ENCODE results near the gene SAE1. TPM values are rescaled to one million over a fixed set of nuclear protein-coding genes. Genes with fewer than 3 reads are reported as not detected.

Gene SAE1
- polyA plus RNA-seq, 2 of the 4 experiments (the other 2 are of a cell fraction) = 206 to 249 TPM

GRCh38 chr19:47221080-47221841 is 90.6 kb downstream of the SAE1 start:
- Histone ChIP-seq H3K27ac (no peak overlapping the region; a peak in 1 of 6 replicates), H3K4me1 (peaks cover 8% of the 10 kb centered on the region), H3K4me2 (no peak overlapping the region), H3K4me3 (no peak overlapping the region), H3K9me3 (no peaks in the 10 kb centered on the region)
- DNase-seq (ENCODE audit: low read depth in 1 of 2, low spot score in 1 of 2) = no peak
- POLR2A ChIA-PET = no interaction called here
- CTCF ChIA-PET = interaction anchor here (0.6 to 24.7 kb wide), 4 partner anchors 10 to 208 kb away, joined by 3 to 893 read pairs (median 89); partner anchors contain the start of gene CCDC9
- FAIRE-seq = no peak
- TF ChIP-seq ATOH8 (CRISPR knock-in tag; IDR thresholded peaks at IDR 0.05; ENCODE audit: low read depth) (no peak), ESRRA (IDR thresholded peaks at IDR 0.05; ENCODE audit: borderline replicate concordance, low read length) (no peak), HDAC2 (IDR thresholded peaks at IDR 0.05) (no peak), SREBF2 (IDR thresholded peaks at IDR 0.05) (no peak), REST (IDR thresholded peaks at IDR 0.05) (no peak), FOXS1 (CRISPR knock-in tag; IDR thresholded peaks at IDR 0.05) (no peak), POLR2A (IDR thresholded peaks at IDR 0.05; ENCODE audit: low read length) (no peak), RARB (CRISPR knock-in tag; IDR thresholded peaks at IDR 0.05) (no peak)
- WGBS (ENCODE audit: missing lambda C conversion rate) = 84% methylated on average over 19 of the region's 33 CpGs
- ATAC-seq = no peak

GRCh38 chr19:47221890-47222289 is 91.3 kb downstream of the SAE1 start:
- ChIA-PET POLR2A (interaction anchor here (0.5 kb wide), 1 partner anchor 22 kb away, joined by 3 read pairs; no protein-coding TSS in a partner anchor), CTCF (interaction anchor here (0.6 to 24.7 kb wide), 4 partner anchors 10 to 209 kb away, joined by 3 to 893 read pairs (median 89); partner anchors contain the start of gene CCDC9)
- Histone ChIP-seq H3K4me3 (no peak overlapping the region), H3K4me1 (peaks cover 14% of the 10 kb centered on the region), H3K9me3 (no peaks in the 10 kb centered on the region), H3K4me2 (no peak overlapping the region), H3K27ac (peak overlapping the region in 1 of 2 experiments; percentile 43; a peak in 2 of 6 replicates)
- no peak for FAIRE-seq
- WGBS (ENCODE audit: missing lambda C conversion rate) = 91% methylated on average over 11 of the region's 11 CpGs
- DNase-seq (ENCODE audit: low read depth in 1 of 2, low spot score in 1 of 2) = no peak
- ATAC-seq = no peak
- peak; percentile 73; the same call in 1 of the 2 replicates for TF ChIP-seq POLR2AphosphoS2 (conservative IDR thresholded peaks at IDR 0.05; ENCODE audit: low read length)
- no peak for TF ChIP-seq MAFK (IDR thresholded peaks at IDR 0.05; ENCODE audit: partially characterized antibody)

DNA sequence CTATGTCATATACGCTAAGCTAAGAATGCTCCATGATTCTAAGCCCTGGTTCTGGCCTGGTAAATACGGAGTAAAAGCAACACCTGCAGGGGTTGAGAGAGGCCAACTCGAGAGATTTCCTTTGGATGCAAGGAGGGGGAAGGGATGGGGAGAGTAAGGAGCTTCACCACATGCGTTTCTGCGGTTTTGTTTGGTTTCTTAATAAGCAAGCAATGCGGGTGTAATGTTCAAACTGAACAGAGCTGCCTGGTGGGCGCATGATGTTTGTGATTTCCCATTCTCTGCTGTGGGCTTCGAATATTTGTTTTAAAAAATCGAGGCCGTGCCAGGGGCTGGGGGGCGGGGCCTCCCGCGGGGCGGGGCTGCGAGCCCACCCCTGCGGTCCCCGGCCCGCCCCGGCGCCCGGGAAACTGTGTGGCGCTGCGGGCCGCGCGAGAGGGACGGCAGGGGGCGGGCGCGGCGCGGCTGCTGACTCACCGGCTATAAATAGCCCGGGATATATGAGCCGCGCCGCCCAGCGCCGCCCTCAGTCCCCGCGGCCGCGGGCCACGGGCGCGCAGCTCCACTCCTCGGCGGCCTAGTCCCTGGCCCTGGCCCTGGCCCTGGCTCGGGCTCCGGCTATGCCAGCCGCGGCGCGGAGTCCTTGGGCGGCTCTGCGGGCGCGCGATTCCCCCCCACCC is 95.3 kb downstream of the SAE1 start:
- Histone ChIP-seq H3K4me2 (peak overlapping the region; percentile 99), H3K4me1 (peaks cover 36% of the 10 kb centered on the region), H3K9me3 (no peaks in the 10 kb centered on the region), H3K27ac (peak overlapping the region; percentile 97 to 98), H3K4me3 (peak overlapping the region; percentile 89)
- DNase-seq (ENCODE audit: low read depth in 1 of 2, low spot score in 1 of 2) (peak; percentile 89 to 91), FAIRE-seq (no peak), ATAC-seq (peak; percentile 35 to 70)
- ChIA-PET CTCF (interaction anchor here (0.6 to 24.7 kb wide), 16 partner anchors 9 to 130 kb away, joined by 3 to 893 read pairs (median 4); partner anchors contain the start of gene CCDC9), POLR2A (interaction anchor here (0.5 to 3.7 kb wide), 34 partner anchors 8 to 1339 kb away, joined by 3 to 118 read pairs (median 5); partner anchors contain the start of genes CCDC9, DHX34, INAFM1 and IRF2BP1)
- 4% methylated on average over 36 of the region's 59 CpGs for WGBS (ENCODE audit: missing lambda C conversion rate)
- TF ChIP-seq CBX2 (IDR thresholded peaks at IDR 0.05; ENCODE audit: borderline replicate concordance, low read depth) = no peak
- TF ChIP-seq NPAS2 (CRISPR knock-in tag; IDR thresholded peaks at IDR 0.05; ENCODE audit: borderline replicate concordance) = no peak
- TF ChIP-seq USF2 (IDR thresholded peaks at IDR 0.05) = no peak
- TF ChIP-seq HOXB13 (CRISPR knock-in tag; IDR thresholded peaks at IDR 0.05; ENCODE audit: low read depth) = no peak
- peak; percentile 58; the same call in 1 of the 2 replicates for TF ChIP-seq MYC (IDR thresholded peaks at IDR 0.05; ENCODE audit: borderline replicate concordance, low read length)
- TF ChIP-seq POLR2AphosphoS2 (conservative IDR thresholded peaks at IDR 0.05; ENCODE audit: low read length) = peak; percentile 85; the same call in 1 of the 2 replicates
- TF ChIP-seq CEBPB (IDR thresholded peaks at IDR 0.05) = no peak
- peak; percentile 66 for TF ChIP-seq REST (IDR thresholded peaks at IDR 0.05)
- no peak; the same call in 1 of the 2 replicates for TF ChIP-seq EHF (CRISPR knock-in tag; IDR thresholded peaks at IDR 0.05)
- TF ChIP-seq HOXA7 (CRISPR knock-in tag; IDR thresholded peaks at IDR 0.05) = no peak
- 0 out of 2 replicates have a peak, but pooled peaks have one; percentile 46 for TF ChIP-seq MAZ (IDR thresholded peaks at IDR 0.05; ENCODE audit: borderline replicate concordance, low read depth, low read length)
- peak; percentile 75; the same call in 1 of the 2 replicates for TF ChIP-seq HOXB5 (CRISPR knock-in tag; IDR thresholded peaks at IDR 0.05)
- TF ChIP-seq RNF2 (IDR thresholded peaks at IDR 0.05; ENCODE audit: borderline replicate concordance, low read depth) = no peak
